NT2/D1 (cell line): Measurements from ENCODE around the gene RPL11.

Experiments
- SUZ12 ChIP-seq: IDR thresholded peaks from 2 replicates; pipeline ENCODE4 v1.6.1; 2011; ENCODE audit not compliant: insufficient read length, insufficient read depth; ENCODE audit errors: extremely low read depth
- YY1 ChIP-seq: IDR thresholded peaks from 2 replicates; pipeline ENCODE4 v1.6.1; 2011; ENCODE audit not compliant: insufficient read length, insufficient read depth
- ZNF274 ChIP-seq: IDR thresholded peaks from 2 replicates; pipeline ENCODE4 v1.6.1; 2011; ENCODE audit warnings: mild to moderate bottlenecking, low read depth, low read length

DNA sequence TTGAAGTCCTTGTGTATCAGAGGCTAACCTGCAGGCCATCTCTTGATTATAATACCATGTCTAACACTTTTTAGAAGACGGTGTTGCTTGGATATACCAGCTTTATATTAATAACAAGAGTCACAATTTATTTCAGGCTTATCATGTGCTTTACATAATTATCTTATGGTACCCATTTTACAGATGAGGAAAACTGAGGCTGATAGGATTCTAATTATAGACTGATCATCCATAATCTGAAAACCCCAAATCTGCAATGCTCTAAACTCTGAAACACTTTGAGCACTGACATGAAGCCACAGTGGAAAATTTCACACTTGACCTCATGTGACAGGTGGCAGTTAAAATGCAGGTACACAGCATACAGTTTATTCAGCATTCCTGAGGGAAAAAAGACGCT, 7.2 kb upstream of the RPL11 start:
- no peak for TF ChIP-seq ZNF274
- no peak for TF ChIP-seq YY1
- no peak for TF ChIP-seq SUZ12
